Suprapubic skin (tissue), 4 donors: ENCODE results near the gene PARPBP. TPM values are rescaled to one million over a fixed set of nuclear protein-coding genes. Genes with fewer than 3 reads are reported as not detected.

Source experiments
- DNase-seq, 2 donors: peaks; one replicate each; pipeline ENCODE4 v3.0.0-alpha.2; 2019; ENCODE audit warnings: low spot score in 2 of 2
- H3K27ac ChIP-seq: fragments of 200-600 bp; sonication (generic); one replicate; pipeline ENCODE4 v1.5.1; 2019
- H3K27me3 ChIP-seq: fragments of 200-600 bp; sonication (generic); one replicate; pipeline ENCODE4 v1.5.1; 2019
- H3K36me3 ChIP-seq: fragments of 200-600 bp; sonication (generic); one replicate; pipeline ENCODE4 v1.5.1; 2019
- H3K4me1 ChIP-seq: fragments of 200-600 bp; sonication (generic); one replicate; pipeline ENCODE4 v1.5.1; 2019
- H3K4me3 ChIP-seq: fragments of 200-600 bp; sonication (generic); one replicate; pipeline ENCODE4 v1.5.1; 2019; ENCODE audit warnings: mild to moderate bottlenecking
- H3K9me3 ChIP-seq: fragments of 200-600 bp; sonication (generic); one replicate; pipeline ENCODE4 v1.5.1; 2019
- CTCF ChIP-seq, 2 donors: fragments of 200-600 bp in 1 of 2; fragments of 450-650 bp in 1 of 2; sonication (generic) in 1 of 2; IDR thresholded peaks; one replicate each; pipeline ENCODE4 v1.5.1; 2016 to 2019; ENCODE audit warnings: antibody characterized with exemption in 2 of 2, mild to moderate bottlenecking in 1 of 2, moderate library complexity in 1 of 2
- EP300 ChIP-seq: sonication (generic); formaldehyde crosslinking; IDR thresholded peaks from one replicate; pipeline ENCODE4 v1.6.1; 2017; ENCODE audit warnings: antibody characterized with exemption
- POLR2A ChIP-seq, 2 donors: fragments of 450-650 bp; IDR thresholded peaks; one replicate each; pipeline ENCODE4 v1.6.1; 2017; ENCODE audit warnings: antibody characterized with exemption in 2 of 2, mild to moderate bottlenecking in 2 of 2, moderate library complexity in 2 of 2
- POLR2AphosphoS5 ChIP-seq, 3 donors: sonication (generic); formaldehyde crosslinking; IDR thresholded peaks; one replicate each; pipeline ENCODE4 v1.6.1; 2017; ENCODE audit warnings: antibody characterized with exemption in 3 of 3
- WGBS: methylation state at CpG from one replicate; pipeline ENCODE4 v1.1.5; 2018; 5-methylcytosine and 5-hydroxymethylcytosine counted together
- total RNA-seq, 4 donors: library from RNA; depleted of rRNA; stranded (reverse); fragments of >200 nt; gene quantifications; one replicate each; pipeline ENCODE4 v1.1.0, GENCODE V29; 2016

Gene PARPBP
- total RNA-seq, 4 donors from 2014 or later = 2.8 to 5.7 (median 4.0) TPM

- Histone ChIP-seq H3K27me3 (no peaks in the 10 kb centered on the region), H3K9me3 (no peaks in the 10 kb centered on the region), H3K27ac (no peak overlapping the region), H3K4me1 (no peaks in the 10 kb centered on the region), H3K4me3 (no peak overlapping the region), H3K36me3 (peaks cover 20% of the 10 kb centered on the region)
- 83% methylated on average over 2 of the region's 2 CpGs for WGBS
- DNase-seq = no peak
- TF ChIP-seq POLR2A (IDR thresholded peaks at IDR 0.05) = no peak
- TF ChIP-seq POLR2AphosphoS5 (IDR thresholded peaks at IDR 0.05) = no peak
- TF ChIP-seq CTCF (IDR thresholded peaks at IDR 0.05) = no peak
- no peak for TF ChIP-seq EP300
Observed at GRCh38 chr12:102095677-102096263, 24.2 kb upstream of the PARPBP start.

GRCh38 chr12:102096855-102097254 is 23.1 kb upstream of the PARPBP start:
- Histone ChIP-seq H3K4me3 (no peak overlapping the region), H3K27me3 (no peaks in the 10 kb centered on the region), H3K9me3 (no peaks in the 10 kb centered on the region), H3K4me1 (no peaks in the 10 kb centered on the region), H3K36me3 (peaks cover 20% of the 10 kb centered on the region), H3K27ac (no peak overlapping the region)
- DNase-seq = no peak
- TF ChIP-seq POLR2AphosphoS5 (IDR thresholded peaks at IDR 0.05) = no peak
- no peak for TF ChIP-seq EP300
- TF ChIP-seq CTCF (IDR thresholded peaks at IDR 0.05) = no peak
- TF ChIP-seq POLR2A (IDR thresholded peaks at IDR 0.05) = no peak
- WGBS = 87% methylated on average over 3 of the region's 3 CpGs

- H3K9me3 ChIP-seq = no peaks in the 10 kb centered on the region
- 88% methylated on average over 3 of the region's 3 CpGs for WGBS
- peaks cover 29% of the 10 kb centered on the region for H3K36me3 ChIP-seq
- H3K4me3 ChIP-seq = no peak overlapping the region
- H3K27me3 ChIP-seq = no peaks in the 10 kb centered on the region
- TF ChIP-seq EP300 = no peak
- no peak for TF ChIP-seq CTCF (IDR thresholded peaks at IDR 0.05)
- TF ChIP-seq POLR2AphosphoS5 (IDR thresholded peaks at IDR 0.05) = no peak
- no peak for TF ChIP-seq POLR2A (IDR thresholded peaks at IDR 0.05)
- no peak overlapping the region for H3K27ac ChIP-seq
- no peaks in the 10 kb centered on the region for H3K4me1 ChIP-seq
- DNase-seq = no peak
Observed at GRCh38 chr12:102106905-102107304, 13.1 kb upstream of the PARPBP start.

- H3K4me1 ChIP-seq = no peaks in the 10 kb centered on the region
- WGBS = 40% methylated on average over 1 of the region's 1 CpG
- TF ChIP-seq EP300 (no peak), CTCF (IDR thresholded peaks at IDR 0.05) (no peak), POLR2AphosphoS5 (IDR thresholded peaks at IDR 0.05) (no peak), POLR2A (IDR thresholded peaks at IDR 0.05) (no peak)
- H3K4me3 ChIP-seq = no peak overlapping the region
- H3K9me3 ChIP-seq = no peaks in the 10 kb centered on the region
- no peak overlapping the region for H3K27ac ChIP-seq
- peaks cover 29% of the 10 kb centered on the region for H3K36me3 ChIP-seq
- H3K27me3 ChIP-seq = no peaks in the 10 kb centered on the region
- DNase-seq = no peak
Observed at GRCh38 chr12:102107970-102108369, 12.0 kb upstream of the PARPBP start.

GRCh38 chr12:102110782-102111181 is 9.2 kb upstream of the PARPBP start:
- Histone ChIP-seq H3K36me3 (peaks cover 22% of the 10 kb centered on the region), H3K4me3 (no peak overlapping the region)
- TF ChIP-seq EP300 (no peak), POLR2A (IDR thresholded peaks at IDR 0.05) (no peak), CTCF (IDR thresholded peaks at IDR 0.05) (no peak), POLR2AphosphoS5 (IDR thresholded peaks at IDR 0.05) (no peak)

More at GRCh38 chr12:102110782-102111181, 9.2 kb upstream of the PARPBP start:
- no peaks in the 10 kb centered on the region for H3K27me3 ChIP-seq
- no peak overlapping the region for H3K27ac ChIP-seq
- H3K4me1 ChIP-seq = peaks cover 9% of the 10 kb centered on the region
- no peak for DNase-seq
- H3K9me3 ChIP-seq = no peaks in the 10 kb centered on the region
